GM18511 (cell line): ENCODE data around the gene TOM1L1.

ENCODE experiments used
- ATAC-seq: cut with Tn5 transposase; IDR thresholded peaks from one replicate; pipeline ENCODE4 v1.9.1; 2021; ENCODE audit warnings: mild to moderate bottlenecking, moderate library complexity; ENCODE audit not compliant: unreplicated experiment

TOM1L1 gene

DNA sequence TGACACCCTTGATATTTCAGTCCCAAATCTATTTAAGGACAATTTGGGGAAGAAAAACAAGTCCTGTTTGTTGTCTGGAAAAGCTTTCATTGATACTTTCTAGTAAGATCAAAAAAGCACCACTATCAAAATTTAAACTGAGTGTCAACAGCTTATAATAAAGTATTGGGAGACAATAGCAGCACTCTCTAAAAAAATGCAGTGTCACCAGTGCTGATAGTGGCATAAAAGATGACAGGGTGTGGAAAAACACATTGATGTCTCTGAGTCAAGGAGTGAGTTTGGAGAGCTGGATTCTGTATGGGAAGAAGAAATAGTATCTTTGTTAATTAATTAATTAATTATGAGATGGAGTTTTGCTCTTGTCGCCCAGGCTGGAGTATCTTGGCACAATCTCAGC lies 8.3 kb upstream of the TOM1L1 start:
- no peak for ATAC-seq

DNA sequence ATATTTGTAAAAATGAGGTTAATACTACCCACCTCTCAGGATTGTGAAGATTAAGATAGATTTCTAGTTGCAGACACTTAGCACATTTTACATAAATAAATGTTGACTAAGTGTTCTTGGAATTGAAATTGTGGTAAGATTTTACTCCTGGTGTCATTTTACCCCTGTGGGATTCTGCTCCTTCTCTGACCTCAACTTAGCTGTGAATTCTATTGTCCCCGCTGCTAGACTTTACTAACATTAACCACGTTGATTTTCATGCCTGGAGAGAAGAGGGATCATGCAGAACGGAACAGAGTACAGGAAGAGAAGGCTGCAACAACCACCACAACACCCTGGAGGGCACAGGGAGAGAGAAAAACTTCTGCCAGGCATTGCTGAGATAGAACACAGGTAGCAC lies 2.1 kb upstream of the TOM1L1 start:
- no peak for ATAC-seq

DNA sequence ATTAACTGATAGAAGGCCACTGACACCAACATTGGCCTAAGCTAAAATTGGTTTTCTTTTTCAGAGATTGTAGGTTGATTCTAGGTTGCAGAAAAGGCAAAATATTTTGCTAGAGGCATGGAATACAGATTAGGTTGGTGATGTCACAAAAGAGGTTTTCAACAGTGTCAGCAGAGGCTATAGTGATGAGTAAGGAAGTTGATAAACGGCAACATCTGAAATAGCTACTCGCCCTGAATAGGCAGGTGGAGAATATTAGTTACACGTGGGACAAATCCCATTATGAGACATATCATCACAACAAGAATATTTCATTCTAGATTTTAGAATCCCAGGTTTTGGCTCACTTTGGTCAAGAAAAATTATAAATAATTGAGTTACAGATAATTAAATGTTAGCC lies 1.5 kb upstream of the TOM1L1 start:
- ATAC-seq: no peak

DNA sequence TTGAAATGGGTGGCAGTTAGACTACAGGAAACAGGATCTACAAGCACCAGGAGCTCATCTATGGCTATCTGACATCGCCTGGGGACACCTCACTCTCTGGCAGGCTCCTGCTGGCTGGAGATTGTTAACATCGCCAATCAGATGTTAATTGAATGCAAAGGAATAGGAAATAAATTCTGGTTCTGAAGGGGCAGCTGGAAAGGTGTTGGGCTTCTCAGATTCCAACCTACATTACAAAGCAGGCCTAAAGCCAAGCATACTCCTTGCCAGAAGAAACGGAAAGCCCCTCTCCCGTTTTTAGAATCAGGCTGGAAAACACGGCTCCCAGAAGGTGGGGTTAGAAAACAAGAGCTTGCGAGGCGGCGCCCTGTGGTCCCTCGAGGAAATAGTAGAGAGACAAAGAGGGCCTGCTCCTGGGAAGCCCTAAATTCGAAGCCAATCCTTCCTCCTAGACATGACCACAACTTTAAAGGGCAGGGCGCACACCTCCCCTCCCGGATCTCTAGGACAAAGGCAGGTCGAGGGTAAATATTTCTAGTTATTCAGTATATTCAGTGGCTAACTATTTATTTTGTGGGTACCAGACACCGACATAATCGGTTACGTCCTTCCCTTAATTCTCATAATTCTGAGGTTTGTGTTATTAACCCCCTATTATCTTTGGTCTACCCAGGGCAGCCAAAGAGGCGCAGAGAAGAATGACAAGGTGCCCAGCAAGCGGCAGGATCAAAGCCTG lies 763 bp upstream of the TOM1L1 start:
- ATAC-seq: peak; percentile 1

DNA sequence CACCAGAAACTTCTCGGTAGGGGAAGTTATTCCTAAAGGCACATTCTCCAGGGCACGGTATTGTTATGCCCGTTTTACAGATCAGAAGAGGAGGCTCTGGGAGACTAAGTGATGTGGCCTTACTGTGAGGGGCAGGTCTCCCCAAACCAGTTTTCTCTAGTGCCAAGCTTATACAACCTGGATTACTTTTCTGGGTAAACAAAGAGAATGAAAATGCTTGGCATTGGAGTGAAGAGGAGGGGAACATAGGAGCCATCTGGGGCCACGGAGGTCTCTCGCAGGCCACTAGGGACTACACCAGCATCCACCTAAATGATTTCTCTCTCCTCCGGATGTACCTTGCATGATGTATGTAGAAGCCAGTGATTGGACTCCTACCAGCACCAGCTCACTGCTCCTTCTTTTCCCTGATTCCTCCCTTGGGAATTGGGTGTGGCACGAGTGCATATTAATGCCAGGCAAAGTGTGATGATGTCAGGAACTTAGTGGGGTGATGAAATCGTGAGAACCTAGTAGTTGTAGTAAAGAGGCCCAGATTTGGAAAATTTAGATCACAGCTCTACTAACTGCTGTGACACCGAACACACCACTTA lies 674 bp downstream of the TOM1L1 start:
- no peak for ATAC-seq

DNA sequence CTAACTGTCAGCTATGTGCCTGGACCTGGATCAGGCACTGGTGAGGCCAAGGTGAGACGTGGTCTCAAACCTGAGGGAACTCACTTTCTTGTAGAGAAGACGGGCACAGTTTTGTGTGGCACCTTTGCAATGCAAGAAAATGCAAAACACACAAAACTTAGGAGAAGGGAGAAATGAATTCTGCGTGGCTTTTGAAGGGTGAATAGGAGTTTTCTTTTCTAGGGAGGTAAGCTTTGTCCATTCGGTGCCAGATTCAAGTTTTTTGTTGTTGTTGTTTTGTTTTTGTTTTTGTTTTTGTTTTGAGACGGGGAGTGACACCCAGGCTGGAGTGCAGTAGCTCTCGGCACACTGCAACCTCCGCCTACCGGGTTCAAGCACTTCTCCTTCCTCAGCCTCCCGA lies 1.4 kb downstream of the TOM1L1 start:
- no peak for ATAC-seq

DNA sequence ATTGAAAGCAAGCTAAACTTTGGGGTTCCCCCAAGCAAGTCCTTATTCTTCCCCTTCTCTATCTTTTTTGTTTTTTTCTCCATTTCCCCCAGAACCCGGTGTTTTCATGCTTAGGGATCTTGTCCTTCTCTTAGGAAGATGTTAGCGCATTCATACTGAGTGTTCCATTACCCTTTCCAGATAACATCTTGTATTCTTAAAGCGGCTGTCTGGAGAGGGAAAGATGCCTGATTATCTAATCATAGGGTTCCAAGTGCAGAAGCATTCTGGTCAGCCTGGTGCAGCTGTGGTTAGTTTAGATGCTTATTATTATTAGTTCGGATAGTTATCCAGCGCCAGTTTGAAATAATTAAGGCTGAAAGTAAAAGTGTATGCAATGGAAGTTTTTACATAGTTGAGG lies 2.0 kb downstream of the TOM1L1 start:
- no peak for ATAC-seq

DNA sequence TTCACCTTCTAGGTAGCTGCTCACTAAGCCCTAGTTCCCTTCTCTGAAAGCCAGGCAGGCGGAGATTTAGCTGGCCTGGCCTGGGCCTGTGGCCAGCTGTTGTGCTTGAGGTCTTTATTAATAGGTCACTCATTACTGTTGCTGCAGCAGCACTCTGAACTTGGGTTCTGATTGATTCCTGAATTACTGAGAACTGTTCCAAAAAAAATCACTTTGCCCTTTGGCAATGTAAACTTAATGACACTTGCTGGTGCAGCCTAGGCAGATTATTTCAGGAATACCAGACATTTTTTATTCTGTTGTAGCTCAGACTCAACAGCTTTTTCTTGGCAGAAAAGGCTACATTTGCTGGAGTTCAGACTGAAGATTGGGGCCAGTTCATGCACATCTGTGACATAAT lies 2.7 kb downstream of the TOM1L1 start:
- no peak for ATAC-seq

DNA sequence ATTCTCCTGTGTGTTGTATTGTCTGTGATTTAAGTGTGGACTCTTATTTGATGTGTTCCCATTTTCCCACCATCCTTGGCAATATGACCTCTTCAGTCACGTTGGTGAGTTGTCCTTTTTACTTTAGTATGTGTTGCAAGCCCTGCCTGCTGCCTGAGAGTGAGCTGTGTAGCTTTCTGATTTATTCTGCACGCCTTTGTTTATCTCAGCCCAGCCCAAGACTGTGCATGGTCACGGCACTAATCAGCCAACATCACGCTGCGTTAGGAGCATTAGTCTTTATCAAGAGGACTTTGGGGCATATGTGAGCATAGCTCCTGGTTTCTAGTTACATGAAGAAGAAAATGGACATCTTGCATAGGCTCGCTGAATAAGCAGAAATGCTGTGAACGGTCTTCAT lies 6.0 kb downstream of the TOM1L1 start:
- no peak for ATAC-seq

DNA sequence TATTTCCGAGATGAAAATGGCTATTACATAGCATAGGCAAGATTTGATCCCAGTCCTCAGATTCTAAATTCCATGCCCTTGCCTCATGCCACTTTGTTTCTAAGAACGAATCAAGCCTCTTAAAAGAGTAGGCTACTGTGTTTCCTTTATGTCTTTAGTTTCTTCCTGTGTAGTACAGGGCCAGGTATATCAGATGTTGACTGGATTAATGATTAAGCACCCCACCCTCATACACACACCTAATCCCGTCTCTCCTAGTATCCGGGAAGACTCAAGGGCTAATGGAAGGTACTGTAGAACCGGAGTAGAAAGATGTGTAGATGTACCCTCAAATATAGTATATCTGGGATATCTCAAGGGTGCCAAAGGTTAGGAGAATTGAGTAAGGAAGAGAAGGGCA lies 6.7 kb downstream of the TOM1L1 start:
- no peak for ATAC-seq

DNA sequence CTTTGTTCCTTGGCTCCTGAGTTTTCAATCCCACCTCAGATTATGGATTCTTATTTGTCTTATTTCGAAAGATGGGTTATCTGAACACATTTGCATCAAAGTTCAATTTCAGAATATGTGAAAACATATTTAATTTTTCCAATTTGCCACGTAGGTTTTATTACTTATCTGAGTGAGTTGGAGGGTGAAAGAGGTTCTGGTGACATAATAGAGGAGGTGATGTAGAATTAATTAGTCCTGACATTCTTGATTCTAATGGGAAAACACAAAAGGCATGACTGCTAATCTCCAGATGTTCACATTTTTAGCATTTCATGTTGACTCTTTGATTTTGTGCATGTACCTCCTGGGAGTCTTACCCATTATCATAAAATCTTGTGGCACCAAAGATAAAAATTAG lies 9.1 kb downstream of the TOM1L1 start:
- no peak for ATAC-seq

DNA sequence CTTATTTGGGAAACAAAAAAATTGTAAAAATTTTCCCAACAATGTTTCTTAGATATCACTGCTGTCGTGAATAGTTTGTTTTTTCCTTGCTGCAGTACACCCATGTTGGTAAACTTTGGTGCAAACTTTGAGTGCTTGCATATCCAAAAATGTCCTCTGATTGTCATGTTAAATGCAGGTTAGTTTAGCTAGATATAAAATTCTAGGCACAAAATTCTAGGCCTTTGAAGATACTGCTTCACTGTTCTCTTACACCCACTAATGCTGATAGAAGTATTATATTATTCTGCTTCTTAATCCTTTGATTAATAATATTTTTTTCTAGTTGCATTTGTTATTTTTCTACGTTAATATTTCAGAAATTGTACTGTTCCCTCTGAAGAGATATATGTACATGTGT lies 16.1 kb downstream of the TOM1L1 start:
- ATAC-seq: no peak

DNA sequence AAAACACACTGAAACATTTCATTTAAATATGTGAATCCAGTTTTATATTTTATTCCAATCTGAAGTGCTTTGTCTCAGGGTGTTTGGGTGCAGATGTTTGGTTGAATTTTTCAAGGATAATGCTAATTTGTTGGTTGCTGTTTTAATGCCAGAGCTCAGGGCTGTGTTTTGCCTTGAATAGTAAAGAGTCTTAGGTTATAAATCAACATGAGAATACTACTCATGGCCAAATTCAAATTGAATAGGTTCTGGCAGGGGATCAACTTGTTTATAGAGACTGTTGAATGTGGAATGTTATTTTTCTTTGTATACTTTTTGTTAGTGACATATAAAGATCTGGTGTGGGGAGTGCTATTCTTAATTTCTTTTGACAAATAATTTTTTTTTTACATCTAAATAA lies 18.8 kb downstream of the TOM1L1 start:
- ATAC-seq: no peak

DNA sequence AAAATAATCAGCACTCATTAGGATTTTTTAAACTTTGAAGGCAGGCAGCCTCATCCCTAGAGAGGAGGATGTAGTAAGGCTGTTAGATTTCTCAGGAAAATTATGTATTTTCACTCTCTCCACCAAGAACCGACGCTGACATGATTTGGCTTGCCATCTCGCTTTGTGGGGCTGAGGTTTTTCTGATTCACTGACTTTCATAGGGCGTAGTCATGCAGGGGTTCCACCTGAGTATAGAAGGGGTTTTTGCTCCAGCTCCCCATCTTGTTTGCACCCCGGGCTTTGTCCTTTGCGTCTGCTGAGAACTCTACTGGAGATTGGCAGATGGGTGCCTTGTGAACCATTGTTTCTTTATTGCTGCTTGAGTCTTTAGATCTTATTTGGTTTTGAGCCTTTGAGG lies 20.2 kb downstream of the TOM1L1 start:
- ATAC-seq: no peak

DNA sequence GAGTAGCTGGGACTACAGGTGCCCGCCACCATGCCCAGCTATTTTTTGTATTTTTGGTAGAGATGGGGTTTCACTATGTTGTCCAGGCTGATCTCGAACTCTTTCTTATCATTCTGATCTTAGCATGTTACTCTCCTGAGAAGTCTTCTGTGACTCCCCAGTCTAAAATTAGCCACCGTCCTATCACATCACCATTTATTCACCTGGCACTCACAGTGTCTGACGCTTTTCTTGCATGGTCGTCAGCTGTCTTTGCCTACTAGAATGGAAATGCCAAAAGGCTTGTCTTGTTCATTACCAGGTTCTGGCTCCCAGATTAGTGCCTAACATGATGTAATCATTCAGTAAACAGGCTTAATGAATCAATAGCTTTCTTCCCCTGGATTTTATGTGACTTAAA lies 23.8 kb downstream of the TOM1L1 start:
- ATAC-seq: no peak

DNA sequence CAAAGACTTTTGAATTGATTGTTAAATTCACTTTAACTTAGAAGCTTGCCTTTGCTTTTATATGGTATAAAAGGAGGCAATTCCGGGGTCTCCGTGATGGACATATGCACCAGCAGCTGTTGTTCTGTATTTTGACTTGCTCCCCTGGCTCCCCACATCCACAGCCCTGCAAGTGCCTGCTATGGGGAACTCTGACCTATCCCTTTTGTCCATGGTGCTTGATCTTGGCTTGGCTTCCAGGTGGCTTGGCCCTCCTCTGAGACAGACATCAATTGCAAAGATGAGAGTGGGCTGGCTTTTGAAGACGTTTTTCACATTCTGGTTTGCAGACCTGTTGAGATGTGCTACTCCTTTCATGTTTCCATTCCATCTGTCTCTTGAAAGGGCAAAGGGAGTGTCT lies 26.9 kb downstream of the TOM1L1 start:
- ATAC-seq: no peak

DNA sequence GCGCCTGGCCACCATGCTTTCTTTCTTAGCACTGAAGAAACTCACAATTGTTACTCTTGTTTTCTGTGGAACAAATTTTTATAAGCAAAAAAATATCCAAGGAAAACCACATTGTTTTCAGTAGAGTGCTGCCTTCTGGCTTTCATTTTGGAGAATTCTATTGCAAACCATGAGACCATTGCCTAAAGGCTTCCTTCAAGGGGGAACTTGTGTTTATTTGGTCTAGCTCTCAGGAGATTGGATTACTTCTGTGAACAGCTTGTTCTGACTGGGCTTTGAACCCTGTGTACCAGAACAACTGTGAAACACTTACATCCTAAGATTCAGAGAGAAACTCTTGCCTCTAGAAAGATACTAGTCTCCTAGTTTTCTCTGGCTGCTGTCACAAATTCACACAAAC lies 32.1 kb downstream of the TOM1L1 start:
- ATAC-seq: no peak

DNA sequence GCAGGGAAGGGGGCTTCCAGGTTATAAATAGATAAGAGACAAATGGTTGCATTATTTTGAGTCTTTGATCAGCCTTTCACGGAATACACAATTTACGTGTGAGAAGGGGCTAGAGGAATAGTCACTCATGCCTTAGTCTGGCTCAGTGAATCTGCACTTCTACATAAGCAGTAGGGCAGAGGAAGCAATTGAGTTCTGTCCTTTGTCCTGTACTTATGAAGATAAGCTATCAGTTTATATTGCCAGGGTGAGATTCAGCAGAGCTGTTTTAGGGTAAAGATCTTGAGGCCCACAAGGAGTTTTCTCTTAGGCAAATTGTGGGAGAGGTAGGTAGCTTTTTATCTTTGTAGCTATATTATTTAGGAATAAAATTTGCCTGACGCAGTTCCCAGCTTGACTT lies 33.3 kb downstream of the TOM1L1 start:
- ATAC-seq: no peak

DNA sequence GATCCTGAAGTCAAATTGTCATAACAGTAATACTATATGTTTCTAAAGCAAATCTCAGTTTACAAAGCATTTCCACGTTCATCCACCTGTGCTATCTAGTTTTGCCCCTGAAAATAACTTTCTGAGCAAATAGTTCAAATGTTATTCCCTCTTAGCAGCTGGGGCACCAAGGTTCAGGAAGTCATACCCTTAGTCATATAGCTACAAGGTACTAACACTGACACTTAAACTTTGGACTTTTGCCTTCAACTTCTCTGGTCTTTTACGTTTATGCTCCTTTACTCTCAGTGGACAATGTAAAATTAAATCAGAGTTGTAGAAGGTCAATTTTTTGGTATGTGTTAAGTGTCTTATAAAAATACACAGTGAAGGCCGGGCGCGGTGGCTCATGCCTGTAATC lies 34.8 kb downstream of the TOM1L1 start:
- ATAC-seq: no peak

DNA sequence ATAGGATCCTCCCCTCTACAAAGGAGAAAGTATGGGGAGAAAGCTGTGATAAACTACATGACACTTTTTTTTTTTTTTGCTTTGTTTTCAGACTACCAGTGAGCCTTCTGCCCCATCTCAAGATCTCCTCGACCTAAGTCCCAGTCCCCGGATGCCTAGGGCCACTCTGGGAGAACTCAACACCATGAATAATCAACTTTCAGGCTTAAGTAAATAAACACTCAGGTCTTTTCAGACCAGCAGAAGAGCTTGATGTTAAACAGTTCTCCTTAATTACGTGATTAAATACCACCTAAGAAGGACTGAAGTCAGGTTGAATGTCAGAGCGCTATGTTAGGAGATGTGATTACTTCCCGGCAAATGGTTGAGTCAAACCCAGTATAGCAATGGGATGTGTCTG lies 36.4 kb downstream of the TOM1L1 start:
- no peak for ATAC-seq

DNA sequence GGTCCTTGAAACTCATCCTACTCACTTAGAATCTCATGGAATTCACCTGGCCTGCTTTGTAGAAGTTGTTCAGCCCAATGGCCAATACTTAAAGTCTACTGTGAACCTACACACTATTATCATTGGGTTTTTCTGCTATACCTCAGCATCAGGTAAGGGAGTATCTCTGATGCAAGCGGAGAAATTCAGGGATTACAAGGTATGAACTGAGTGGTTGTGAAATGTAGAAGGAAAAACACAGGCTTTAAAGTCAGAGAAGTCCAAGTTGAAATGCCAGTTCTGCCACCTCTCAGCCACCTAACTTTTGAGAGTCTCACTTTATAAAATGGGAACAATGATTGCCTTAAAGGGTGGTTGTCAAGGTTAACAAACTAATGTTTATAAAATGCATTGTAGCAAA lies 36.8 kb downstream of the TOM1L1 start:
- ATAC-seq: no peak

DNA sequence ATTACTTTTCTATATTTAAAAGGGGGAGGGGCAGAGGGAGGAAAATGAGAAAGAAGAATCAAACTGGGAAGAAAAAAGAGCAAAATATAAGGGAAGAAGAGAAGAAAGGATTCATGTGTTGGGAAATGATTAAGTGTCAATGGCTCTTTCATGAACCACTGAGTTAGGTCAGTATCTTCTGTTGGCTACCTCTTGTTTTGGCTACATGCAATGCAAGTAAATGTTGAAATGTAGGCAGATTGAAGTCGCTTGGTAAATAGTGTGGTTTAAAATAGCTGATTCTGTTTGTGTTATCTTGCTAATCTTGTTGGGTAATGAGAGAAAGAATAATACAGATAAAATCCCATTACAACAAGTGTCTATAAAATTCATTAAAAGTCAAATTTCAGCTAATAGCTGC lies 40.6 kb downstream of the TOM1L1 start:
- ATAC-seq: no peak

DNA sequence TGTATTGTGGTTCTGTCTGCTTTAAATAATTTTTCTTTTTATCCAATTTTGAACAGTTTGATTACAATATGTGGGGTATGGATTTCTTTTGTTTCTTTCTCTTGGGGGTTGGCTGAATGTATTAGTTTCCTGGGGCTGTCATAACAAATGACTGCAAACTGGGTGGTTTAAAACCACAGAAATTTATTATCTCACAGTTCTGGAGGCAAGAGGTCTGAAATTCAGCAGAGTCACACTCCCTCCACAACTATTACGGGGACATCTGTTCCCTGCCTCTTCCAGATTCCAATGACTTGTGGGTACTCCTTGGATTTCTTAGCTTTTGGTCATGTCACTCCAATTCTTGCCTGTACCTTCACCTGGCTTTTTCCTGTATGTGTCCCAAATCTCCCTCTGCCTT lies 44.1 kb downstream of the TOM1L1 start:
- no peak for ATAC-seq
